DND-41 (cell line): Measurements from ENCODE around the gene FAF1.

Source experiments
- ATAC-seq: fragments of 200-7000 bp; cut with Tn5 transposase; 3 replicates; pipeline ENCODE4 v1.9.1; 2021; ENCODE audit warnings: low read depth; ENCODE audit not compliant: insufficient read depth
- DNase-seq: peaks from one replicate; pipeline ENCODE4 v3.0.0-alpha.2; 2020
- H2AFZ ChIP-seq: 2 replicates; pipeline ENCODE4 v1.6.0; 2012; ENCODE audit warnings: low read depth, low read length
- H3K27ac ChIP-seq: 2 replicates; pipeline ENCODE4 v1.5.1; 2012; ENCODE audit warnings: low read length, inconsistent platforms
- H3K27me3 ChIP-seq: fragments of 200-600 bp; sonication (generic); 2 replicates; pipeline ENCODE4 v1.6.0; 2012; ENCODE audit warnings: low read length, mild to moderate bottlenecking, inconsistent platforms; ENCODE audit not compliant: insufficient read depth, poor library complexity
- H3K36me3 ChIP-seq: 2 replicates; pipeline ENCODE4 v1.5.1; 2012; ENCODE audit warnings: low read length, inconsistent platforms; ENCODE audit not compliant: insufficient read depth
- H3K4me1 ChIP-seq: 2 replicates; pipeline ENCODE4 v1.5.1; 2012; ENCODE audit warnings: mild to moderate bottlenecking, low read length; ENCODE audit not compliant: insufficient read depth
- H3K4me2 ChIP-seq: 2 replicates; pipeline ENCODE4 v1.6.0; 2012; ENCODE audit warnings: mild to moderate bottlenecking, moderate library complexity, low read length, inconsistent platforms; ENCODE audit not compliant: insufficient read depth
- H3K4me3 ChIP-seq, 2 experiments: fragments of 200-600 bp in 1 of 2; shearing (Covaris generic) in 1 of 2; 2 replicates each; pipeline ENCODE4 v1.5.1; 2012 to 2016; ENCODE audit warnings: inconsistent platforms in 2 of 2, low read length in 2 of 2, mild to moderate bottlenecking in 2 of 2, low read depth in 1 of 2, moderate library complexity in 1 of 2
- H3K79me2 ChIP-seq: 2 replicates; pipeline ENCODE4 v1.6.0; 2012; ENCODE audit warnings: low read length, inconsistent platforms; ENCODE audit not compliant: insufficient read depth
- H3K9ac ChIP-seq: 2 replicates; pipeline ENCODE4 v1.6.0; 2012; ENCODE audit warnings: low read depth, mild to moderate bottlenecking, inconsistent platforms, low read length, moderate library complexity
- H3K9me3 ChIP-seq: 2 replicates; pipeline ENCODE4 v1.5.1; 2012; ENCODE audit warnings: low read length, moderate library complexity, mild to moderate bottlenecking, inconsistent platforms; ENCODE audit not compliant: insufficient read depth, severe bottlenecking
- H4K20me1 ChIP-seq: 2 replicates; pipeline ENCODE4 v1.6.0; 2012; ENCODE audit warnings: low read length; ENCODE audit not compliant: insufficient read depth
- CTCF ChIP-seq: IDR thresholded peaks from 2 replicates; pipeline ENCODE4 v1.5.1; 2012; ENCODE audit warnings: borderline replicate concordance, low read length, moderate library complexity, mild to moderate bottlenecking; ENCODE audit not compliant: poor library complexity, severe bottlenecking; ENCODE audit errors: extremely low read depth
- EZH2 ChIP-seq: IDR thresholded peaks from 3 replicates; pipeline ENCODE4 v1.6.1; 2012; ENCODE audit warnings: borderline replicate concordance, low read depth, mild to moderate bottlenecking, moderate library complexity, low read length, inconsistent platforms; ENCODE audit not compliant: severe bottlenecking

FAF1 gene

DNA sequence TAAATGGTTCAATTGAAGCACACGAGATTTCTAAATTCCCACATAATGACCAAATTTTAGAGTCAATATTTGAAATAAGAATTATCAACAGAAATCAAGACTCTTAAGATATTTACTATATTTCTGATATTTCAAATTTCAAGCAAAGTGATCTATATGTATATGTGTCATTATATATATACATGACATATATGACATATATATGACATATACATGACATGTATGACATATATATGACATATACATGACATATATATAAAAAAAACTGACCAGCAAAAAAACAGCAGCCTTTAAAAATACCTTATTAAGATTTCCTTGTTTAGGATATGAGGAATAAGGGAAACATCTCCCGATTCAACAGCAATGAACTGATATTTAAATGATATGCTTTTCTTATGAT, 266.2 kb downstream of the FAF1 start:
- Histone ChIP-seq H3K36me3 (peaks cover 17% of the 10 kb centered on the region), H3K9ac (no peak overlapping the region), H3K27me3 (no peaks in the 10 kb centered on the region), H3K27ac (no peak overlapping the region), H3K4me2 (no peak overlapping the region), H4K20me1 (no peaks in the 10 kb centered on the region), H3K4me1 (no peaks in the 10 kb centered on the region), H3K79me2 (no peaks in the 10 kb centered on the region), H3K4me3 (no peak overlapping the region), H3K9me3 (no peaks in the 10 kb centered on the region), H2AFZ (no peak overlapping the region)
- TF ChIP-seq EZH2 (no peak), CTCF (no peak)
- ATAC-seq (no peak), DNase-seq (no peak)

- no peaks in the 10 kb centered on the region for H3K27me3 ChIP-seq
- H3K9me3 ChIP-seq, result no peaks in the 10 kb centered on the region
- TF ChIP-seq EZH2 (no peak), CTCF (no peak)
- no peaks in the 10 kb centered on the region for H3K4me1 ChIP-seq
- no peak overlapping the region for H3K9ac ChIP-seq
- H2AFZ ChIP-seq, result no peak overlapping the region
- no peak overlapping the region for H3K4me2 ChIP-seq
- no peaks in the 10 kb centered on the region for H4K20me1 ChIP-seq
- H3K4me3 ChIP-seq, result no peak overlapping the region
- no peak for ATAC-seq
- no peak overlapping the region for H3K27ac ChIP-seq
- no peak for DNase-seq
- no peaks in the 10 kb centered on the region for H3K79me2 ChIP-seq
- peaks cover 8% of the 10 kb centered on the region; the same call in 1 of the 2 replicates for H3K36me3 ChIP-seq
Measured at GRCh38 chr1:50684185-50684584, 275.9 kb downstream of the FAF1 start.

DNA sequence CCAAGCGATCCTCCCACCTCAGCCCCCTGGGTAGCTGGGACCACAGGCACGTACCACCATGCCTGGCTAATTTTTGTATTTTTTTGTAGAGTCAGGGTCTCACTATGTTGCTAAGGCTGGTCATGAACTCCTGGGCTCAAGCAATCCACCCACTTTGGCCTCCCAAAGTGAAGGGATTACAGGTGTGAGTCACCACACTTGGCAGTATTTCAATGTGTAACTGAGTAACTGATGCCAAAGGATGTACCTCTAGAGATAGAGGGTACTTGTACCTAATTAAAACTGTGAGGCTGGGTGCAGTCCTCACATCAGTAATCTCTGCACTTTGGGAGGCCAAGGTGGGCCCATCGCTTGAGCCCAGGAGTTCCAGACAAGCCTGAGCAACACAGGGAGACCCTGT, 278.1 kb downstream of the FAF1 start:
- Histone ChIP-seq H3K27ac (no peak overlapping the region), H3K36me3 (peaks cover under 1% of the 10 kb centered on the region; the same call in 1 of the 2 replicates), H3K4me1 (no peaks in the 10 kb centered on the region), H2AFZ (no peak overlapping the region), H3K27me3 (no peaks in the 10 kb centered on the region), H4K20me1 (no peaks in the 10 kb centered on the region), H3K9ac (no peak overlapping the region), H3K9me3 (no peaks in the 10 kb centered on the region), H3K4me3 (no peak overlapping the region), H3K4me2 (no peak overlapping the region), H3K79me2 (no peaks in the 10 kb centered on the region)
- no peak for ATAC-seq
- TF ChIP-seq CTCF (no peak), EZH2 (no peak)
- DNase-seq, result no peak
